HEK293 (cell line): ENCODE results near the gene TP53I11.

ENCODE experiments used
- EGR2 ChIP-seq: fragments of 450-650 bp; formaldehyde crosslinking; IDR thresholded peaks from 2 replicates; pipeline ENCODE4 v1.5.1; 2016; ENCODE audit warnings: low read depth, missing biosample characterization, missing genetic modification characterization
- FEZF1 ChIP-seq: fragments of 450-650 bp; formaldehyde crosslinking; IDR thresholded peaks from 2 replicates; pipeline ENCODE4 v1.5.1; 2016; ENCODE audit warnings: missing biosample characterization, missing genetic modification characterization
- KLF7 ChIP-seq: fragments of 450-650 bp; formaldehyde crosslinking; IDR thresholded peaks from 2 replicates; pipeline ENCODE4 v1.5.1; 2016; ENCODE audit warnings: missing biosample characterization, missing genetic modification characterization, borderline replicate concordance
- MZF1 ChIP-seq: fragments of 450-650 bp; formaldehyde crosslinking; IDR thresholded peaks from 2 replicates; pipeline ENCODE4 v1.5.1; 2017; ENCODE audit warnings: missing biosample characterization, missing genetic modification characterization, borderline replicate concordance
- PRDM1 ChIP-seq: fragments of 450-650 bp; formaldehyde crosslinking; IDR thresholded peaks from 2 replicates; pipeline ENCODE4; 2016; ENCODE audit warnings: missing biosample characterization, missing genetic modification characterization
- REST ChIP-seq: fragments of 450-650 bp; formaldehyde crosslinking; IDR thresholded peaks from 2 replicates; pipeline ENCODE4 v1.5.1; 2016; ENCODE audit warnings: missing biosample characterization, missing genetic modification characterization
- SP3 ChIP-seq: fragments of 450-650 bp; formaldehyde crosslinking; IDR thresholded peaks from 2 replicates; pipeline ENCODE4 v1.5.1; 2016; ENCODE audit warnings: missing biosample characterization, missing genetic modification characterization
- TCF7L2 ChIP-seq: IDR thresholded peaks from 2 replicates; pipeline ENCODE4 v1.6.1; 2011; ENCODE audit warnings: low read depth, mild to moderate bottlenecking, inconsistent platforms, low read length, moderate library complexity, borderline replicate concordance
- ZBTB1 ChIP-seq: fragments of 450-650 bp; formaldehyde crosslinking; IDR thresholded peaks from 2 replicates; pipeline ENCODE4 v1.5.1; 2016; ENCODE audit warnings: missing biosample characterization, missing genetic modification characterization
- ZBTB48 ChIP-seq: fragments of 450-650 bp; formaldehyde crosslinking; IDR thresholded peaks from 2 replicates; pipeline ENCODE4 v1.5.1; 2016; ENCODE audit warnings: missing biosample characterization, missing genetic modification characterization
- ZFHX2 ChIP-seq: fragments of 450-650 bp; formaldehyde crosslinking; conservative IDR thresholded peaks from 2 replicates; pipeline ENCODE4 v1.5.1; 2016; ENCODE audit warnings: missing biosample characterization, missing genetic modification characterization
- ZFP3 ChIP-seq: fragments of 450-650 bp; formaldehyde crosslinking; IDR thresholded peaks from 2 replicates; pipeline ENCODE4 v1.5.1; 2016; ENCODE audit warnings: low read depth, missing biosample characterization, missing genetic modification characterization
- ZFP37 ChIP-seq: fragments of 450-650 bp; formaldehyde crosslinking; IDR thresholded peaks from 2 replicates; pipeline ENCODE4 v1.5.1; 2016; ENCODE audit warnings: missing biosample characterization, missing genetic modification characterization
- ZIC2 ChIP-seq: fragments of 450-650 bp; formaldehyde crosslinking; IDR thresholded peaks from 2 replicates; pipeline ENCODE4 v1.5.1; 2016; ENCODE audit warnings: missing biosample characterization, missing genetic modification characterization
- ZNF132 ChIP-seq: fragments of 450-650 bp; formaldehyde crosslinking; IDR thresholded peaks from 2 replicates; pipeline ENCODE4 v1.5.1; 2017; ENCODE audit warnings: missing biosample characterization, missing genetic modification characterization, borderline replicate concordance
- ZNF140 ChIP-seq: fragments of 450-650 bp; formaldehyde crosslinking; IDR thresholded peaks from 2 replicates; pipeline ENCODE4 v1.5.1; 2016; ENCODE audit warnings: missing biosample characterization, missing genetic modification characterization
- ZNF169 ChIP-seq: fragments of 450-650 bp; formaldehyde crosslinking; IDR thresholded peaks from 2 replicates; pipeline ENCODE4 v1.5.1; 2016; ENCODE audit warnings: missing biosample characterization, missing genetic modification characterization
- ZNF2 ChIP-seq: fragments of 450-650 bp; formaldehyde crosslinking; IDR thresholded peaks from 2 replicates; pipeline ENCODE4 v1.5.1; 2016; ENCODE audit warnings: missing biosample characterization, missing genetic modification characterization
- ZNF24 ChIP-seq: fragments of 450-650 bp; formaldehyde crosslinking; IDR thresholded peaks from 2 replicates; pipeline ENCODE4 v1.5.1; 2016; ENCODE audit warnings: missing biosample characterization, missing genetic modification characterization
- ZNF324 ChIP-seq: fragments of 450-650 bp; formaldehyde crosslinking; IDR thresholded peaks from 2 replicates; pipeline ENCODE4 v1.5.1; 2016; ENCODE audit warnings: missing biosample characterization, missing genetic modification characterization
- ZNF37A ChIP-seq: fragments of 450-650 bp; IDR thresholded peaks from 2 replicates; pipeline ENCODE4 v1.5.1; 2018; ENCODE audit warnings: missing biosample characterization, missing genetic modification characterization
- ZNF426 ChIP-seq: fragments of 450-650 bp; formaldehyde crosslinking; IDR thresholded peaks from 2 replicates; pipeline ENCODE4 v1.5.1; 2017; ENCODE audit warnings: missing biosample characterization, missing genetic modification characterization, mild to moderate bottlenecking, inconsistent platforms, moderate library complexity
- ZNF544 ChIP-seq: fragments of 450-650 bp; formaldehyde crosslinking; IDR thresholded peaks from 2 replicates; pipeline ENCODE4 v1.5.0; 2017; ENCODE audit warnings: missing biosample characterization, missing genetic modification characterization
- ZNF548 ChIP-seq: fragments of 450-650 bp; formaldehyde crosslinking; IDR thresholded peaks from 2 replicates; pipeline ENCODE4 v1.5.1; 2016; ENCODE audit warnings: missing biosample characterization, missing genetic modification characterization
- ZNF610 ChIP-seq: fragments of 450-650 bp; formaldehyde crosslinking; IDR thresholded peaks from 2 replicates; pipeline ENCODE4 v1.5.1; 2016; ENCODE audit warnings: missing biosample characterization, missing genetic modification characterization, borderline replicate concordance
- ZNF658 ChIP-seq: fragments of 450-650 bp; formaldehyde crosslinking; IDR thresholded peaks from 2 replicates; pipeline ENCODE4; 2016; ENCODE audit warnings: missing biosample characterization, missing genetic modification characterization
- ZNF664 ChIP-seq: fragments of 450-650 bp; formaldehyde crosslinking; IDR thresholded peaks from 2 replicates; pipeline ENCODE4 v1.5.1; 2016; ENCODE audit warnings: missing biosample characterization, missing genetic modification characterization
- ZNF670 ChIP-seq: fragments of 450-650 bp; formaldehyde crosslinking; IDR thresholded peaks from 2 replicates; pipeline ENCODE4 v1.5.1; 2016; ENCODE audit warnings: missing biosample characterization, missing genetic modification characterization, low read depth
- ZNF792 ChIP-seq: fragments of 450-650 bp; formaldehyde crosslinking; IDR thresholded peaks from 2 replicates; pipeline ENCODE4 v1.5.1; 2016; ENCODE audit warnings: missing biosample characterization, missing genetic modification characterization
- ZNF830 ChIP-seq: fragments of 450-650 bp; IDR thresholded peaks from 2 replicates; pipeline ENCODE4 v1.5.0; 2018; ENCODE audit warnings: missing biosample characterization, missing genetic modification characterization, low read depth, mild to moderate bottlenecking, moderate library complexity
- ZSCAN23 ChIP-seq: fragments of 450-650 bp; formaldehyde crosslinking; IDR thresholded peaks from 2 replicates; pipeline ENCODE4 v1.5.1; 2016; ENCODE audit warnings: missing biosample characterization, missing genetic modification characterization
- ZXDB ChIP-seq: fragments of 450-650 bp; formaldehyde crosslinking; IDR thresholded peaks from 2 replicates; pipeline ENCODE4 v1.5.1; 2016; ENCODE audit warnings: missing biosample characterization, missing genetic modification characterization
- TF ChIP-seq, protein P1 (sequence below): fragments of 450-650 bp; formaldehyde crosslinking; IDR thresholded peaks from 2 replicates; pipeline ENCODE4 v1.5.1; 2017; ENCODE audit warnings: missing biosample characterization, mild to moderate bottlenecking, missing genetic modification characterization, moderate library complexity
- TF ChIP-seq, protein P2 (sequence below): fragments of 450-650 bp; formaldehyde crosslinking; IDR thresholded peaks from 2 replicates; pipeline ENCODE4 v1.5.1; 2016; ENCODE audit warnings: missing biosample characterization, missing genetic modification characterization

Gene TP53I11

GRCh38 chr11:44978274-44978960 lies 27.7 kb upstream of the TP53I11 start (continued):
- TF ChIP-seq ZNF548 (tag by site-specific recombination) (no peak), ZBTB48 (tag by site-specific recombination) (0 out of 2 replicates have a peak, but pooled peaks have one; percentile 13), ZFP37 (tag by site-specific recombination) (no peak), SP3 (tag by site-specific recombination) (no peak), ZNF140 (tag by site-specific recombination) (no peak), ZNF426 (tag by site-specific recombination) (no peak), ZFHX2 (tag by site-specific recombination) (no peak), PRDM1 (tag by site-specific recombination) (peak; percentile 98), ZNF169 (tag by site-specific recombination) (no peak), MZF1 (tag by site-specific recombination) (no peak), ZNF324 (no peak), ZIC2 (tag by site-specific recombination) (no peak), ZNF830 (no peak), ZNF2 (no peak), ZNF132 (no peak), ZNF24 (no peak), REST (tag by site-specific recombination) (no peak), ZBTB1 (tag by site-specific recombination) (no peak), ZNF544 (tag by site-specific recombination) (peak; percentile 8; the same call in 1 of the 2 replicates), ZFP3 (tag by site-specific recombination) (no peak), ZNF664 (no peak), ZNF658 (tag by site-specific recombination) (no peak), ZXDB (tag by site-specific recombination) (no peak), ZNF792 (tag by site-specific recombination) (no peak), EGR2 (no peak), KLF7 (tag by site-specific recombination) (no peak), ZNF610 (tag by site-specific recombination) (no peak), TCF7L2 (no peak), FEZF1 (no peak), ZSCAN23 (tag by site-specific recombination) (no peak), ZNF37A (tag by site-specific recombination) (no peak), ZNF670 (tag by site-specific recombination) (no peak)
- TF ChIP-seq, protein P1, sequence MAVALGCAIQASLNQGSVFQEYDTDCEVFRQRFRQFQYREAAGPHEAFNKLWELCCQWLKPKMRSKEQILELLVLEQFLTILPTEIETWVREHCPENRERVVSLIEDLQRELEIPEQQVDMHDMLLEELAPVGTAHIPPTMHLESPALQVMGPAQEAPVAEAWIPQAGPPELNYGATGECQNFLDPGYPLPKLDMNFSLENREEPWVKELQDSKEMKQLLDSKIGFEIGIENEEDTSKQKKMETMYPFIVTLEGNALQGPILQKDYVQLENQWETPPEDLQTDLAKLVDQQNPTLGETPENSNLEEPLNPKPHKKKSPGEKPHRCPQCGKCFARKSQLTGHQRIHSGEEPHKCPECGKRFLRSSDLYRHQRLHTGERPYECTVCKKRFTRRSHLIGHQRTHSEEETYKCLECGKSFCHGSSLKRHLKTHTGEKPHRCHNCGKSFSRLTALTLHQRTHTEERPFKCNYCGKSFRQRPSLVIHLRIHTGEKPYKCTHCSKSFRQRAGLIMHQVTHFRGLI (tag by site-specific recombination), result no peak
- TF ChIP-seq, protein P2, sequence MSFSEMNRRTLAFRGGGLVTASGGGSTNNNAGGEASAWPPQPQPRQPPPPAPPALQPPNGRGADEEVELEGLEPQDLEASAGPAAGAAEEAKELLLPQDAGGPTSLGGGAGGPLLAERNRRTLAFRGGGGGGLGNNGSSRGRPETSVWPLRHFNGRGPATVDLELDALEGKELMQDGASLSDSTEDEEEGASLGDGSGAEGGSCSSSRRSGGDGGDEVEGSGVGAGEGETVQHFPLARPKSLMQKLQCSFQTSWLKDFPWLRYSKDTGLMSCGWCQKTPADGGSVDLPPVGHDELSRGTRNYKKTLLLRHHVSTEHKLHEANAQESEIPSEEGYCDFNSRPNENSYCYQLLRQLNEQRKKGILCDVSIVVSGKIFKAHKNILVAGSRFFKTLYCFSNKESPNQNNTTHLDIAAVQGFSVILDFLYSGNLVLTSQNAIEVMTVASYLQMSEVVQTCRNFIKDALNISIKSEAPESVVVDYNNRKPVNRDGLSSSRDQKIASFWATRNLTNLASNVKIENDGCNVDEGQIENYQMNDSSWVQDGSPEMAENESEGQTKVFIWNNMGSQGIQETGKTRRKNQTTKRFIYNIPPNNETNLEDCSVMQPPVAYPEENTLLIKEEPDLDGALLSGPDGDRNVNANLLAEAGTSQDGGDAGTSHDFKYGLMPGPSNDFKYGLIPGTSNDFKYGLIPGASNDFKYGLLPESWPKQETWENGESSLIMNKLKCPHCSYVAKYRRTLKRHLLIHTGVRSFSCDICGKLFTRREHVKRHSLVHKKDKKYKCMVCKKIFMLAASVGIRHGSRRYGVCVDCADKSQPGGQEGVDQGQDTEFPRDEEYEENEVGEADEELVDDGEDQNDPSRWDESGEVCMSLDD, result peak; percentile 33; the same call in 1 of the 2 replicates
